Measurements from ENCODE around the gene ATP6V0E1. TPM values are rescaled to one million over a fixed set of nuclear protein-coding genes. Genes with fewer than 3 reads are reported as not detected.

The ATP6V0E1 gene
- total RNA-seq, 2 donors from 2014 or later: 41.2 to 68.7 TPM

DNA sequence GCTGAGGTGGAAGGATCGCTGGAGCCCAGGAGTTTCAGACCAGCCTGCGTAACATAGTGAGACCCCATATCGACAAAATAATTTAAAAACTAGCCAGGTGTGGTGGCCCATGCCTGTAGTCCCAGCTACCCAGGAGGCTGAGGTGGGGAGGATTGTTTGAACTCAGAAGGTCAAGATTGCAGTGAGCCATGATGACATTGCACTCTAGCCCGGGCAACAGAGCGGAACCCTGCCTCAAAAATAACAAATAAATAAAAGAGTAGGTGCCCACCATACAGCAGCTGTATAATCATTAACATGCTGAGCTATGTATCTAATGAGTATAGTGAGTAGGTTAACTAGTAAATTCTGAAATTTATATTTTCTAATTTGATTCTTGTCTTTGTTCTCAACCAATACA is 11.0 kb upstream of the ATP6V0E1 start:
- ATAC-seq: no peak
- peaks cover 0 to 4% of the 10 kb centered on the region in 2 donors for H3K36me3 ChIP-seq (replicated peaks in 1 of 2; ENCODE audit: insufficient read depth in 1 of 2, low read depth in 2 of 2)
- H3K9me3 ChIP-seq: no peaks in the 10 kb centered on the region
- TF ChIP-seq, protein P1, sequence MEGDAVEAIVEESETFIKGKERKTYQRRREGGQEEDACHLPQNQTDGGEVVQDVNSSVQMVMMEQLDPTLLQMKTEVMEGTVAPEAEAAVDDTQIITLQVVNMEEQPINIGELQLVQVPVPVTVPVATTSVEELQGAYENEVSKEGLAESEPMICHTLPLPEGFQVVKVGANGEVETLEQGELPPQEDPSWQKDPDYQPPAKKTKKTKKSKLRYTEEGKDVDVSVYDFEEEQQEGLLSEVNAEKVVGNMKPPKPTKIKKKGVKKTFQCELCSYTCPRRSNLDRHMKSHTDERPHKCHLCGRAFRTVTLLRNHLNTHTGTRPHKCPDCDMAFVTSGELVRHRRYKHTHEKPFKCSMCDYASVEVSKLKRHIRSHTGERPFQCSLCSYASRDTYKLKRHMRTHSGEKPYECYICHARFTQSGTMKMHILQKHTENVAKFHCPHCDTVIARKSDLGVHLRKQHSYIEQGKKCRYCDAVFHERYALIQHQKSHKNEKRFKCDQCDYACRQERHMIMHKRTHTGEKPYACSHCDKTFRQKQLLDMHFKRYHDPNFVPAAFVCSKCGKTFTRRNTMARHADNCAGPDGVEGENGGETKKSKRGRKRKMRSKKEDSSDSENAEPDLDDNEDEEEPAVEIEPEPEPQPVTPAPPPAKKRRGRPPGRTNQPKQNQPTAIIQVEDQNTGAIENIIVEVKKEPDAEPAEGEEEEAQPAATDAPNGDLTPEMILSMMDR (IDR thresholded peaks at IDR 0.05): no peak
- TF ChIP-seq POLR2A (IDR thresholded peaks at IDR 0.05): no peak
- DNase-seq: no peak
- no peaks in the 10 kb centered on the region for H3K4me1 ChIP-seq
- 88 to 91% methylated on average over 5 of the region's 5 CpGs for WGBS, 2 donors
- no peaks in the 10 kb centered on the region for H3K27me3 ChIP-seq
- H3K4me3 ChIP-seq: no peak overlapping the region
- H3K27ac ChIP-seq: no peak overlapping the region
- intact Hi-C loops (cut with DNase I): no loop called here

DNA sequence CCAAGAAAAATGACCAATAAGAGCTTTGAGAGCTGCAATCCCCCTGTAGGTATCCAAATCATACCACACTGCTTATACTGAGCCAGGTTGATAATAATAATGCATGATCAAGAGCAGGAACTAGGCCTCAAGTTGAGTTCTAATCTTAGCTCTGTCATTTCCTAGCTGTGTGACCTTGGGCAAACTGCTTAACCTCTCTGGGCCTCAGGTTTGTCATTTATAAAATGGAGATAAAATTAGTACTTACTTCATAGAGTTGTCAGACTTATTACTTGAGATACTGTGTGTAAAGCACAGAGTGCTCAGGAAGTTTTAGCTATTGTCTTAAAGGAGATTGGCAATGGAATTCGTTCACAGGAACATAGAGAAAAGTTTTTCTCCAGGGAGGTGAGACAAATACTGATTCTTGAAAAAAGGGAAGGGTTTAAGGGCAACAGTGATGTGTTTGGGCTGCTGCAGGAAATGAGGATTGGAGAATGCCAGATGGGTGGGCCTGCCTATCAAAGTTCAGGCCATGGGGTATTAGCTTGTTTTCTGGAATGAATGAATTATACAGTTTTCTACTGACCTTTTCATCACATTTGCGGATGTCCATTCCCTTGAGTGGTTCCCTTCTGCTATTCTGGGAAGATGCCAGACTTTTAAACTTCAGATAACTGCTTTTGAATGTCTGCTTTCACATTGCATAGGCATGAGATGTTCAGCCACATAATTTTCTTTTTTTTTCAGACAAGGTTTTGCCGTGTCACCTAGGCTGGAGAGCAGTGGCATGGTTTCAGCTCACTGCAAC is 10.2 kb upstream of the ATP6V0E1 start:
- no peaks in the 10 kb centered on the region for H3K27me3 ChIP-seq
- H3K9me3 ChIP-seq: no peaks in the 10 kb centered on the region
- H3K36me3 ChIP-seq (replicated peaks in 1 of 2; ENCODE audit: insufficient read depth in 1 of 2, low read depth in 2 of 2): peaks cover 0 to 4% of the 10 kb centered on the region in 2 donors
- ATAC-seq (no peak), DNase-seq (no peak)
- WGBS, 2 donors: 49 to 55% methylated on average over 3 of the region's 3 CpGs
- H3K4me1 ChIP-seq: no peaks in the 10 kb centered on the region
- H3K27ac ChIP-seq: no peak overlapping the region
- TF ChIP-seq, protein P1 (IDR thresholded peaks at IDR 0.05): no peak
- no peak overlapping the region for H3K4me3 ChIP-seq
- intact Hi-C loops (cut with DNase I): no loop called here

DNA sequence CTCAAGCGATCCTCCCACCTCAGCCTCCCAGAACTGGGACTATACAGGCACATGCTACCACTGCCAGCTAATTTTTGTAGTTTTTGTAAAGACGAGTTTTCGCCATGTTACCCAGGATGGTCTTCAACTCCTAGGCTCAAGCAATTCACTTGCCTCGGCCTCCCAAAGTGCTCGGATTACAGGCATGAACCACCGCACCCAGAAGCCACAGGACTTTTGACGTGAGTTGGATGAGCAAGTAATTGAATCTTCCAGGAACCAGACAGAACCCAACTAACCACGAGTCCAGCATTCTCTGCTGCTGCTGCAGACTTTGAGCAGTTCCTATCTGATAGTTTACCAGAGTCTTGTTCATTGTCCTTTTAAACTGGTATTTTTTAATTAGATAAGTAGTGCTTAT is 9.6 kb upstream of the ATP6V0E1 start:
- Histone ChIP-seq H3K4me1 (no peaks in the 10 kb centered on the region), H3K27me3 (no peaks in the 10 kb centered on the region), H3K9me3 (no peaks in the 10 kb centered on the region), H3K4me3 (no peak overlapping the region), H3K27ac (no peak overlapping the region), H3K36me3 (replicated peaks in 1 of 2; ENCODE audit: insufficient read depth in 1 of 2, low read depth in 2 of 2) (peaks cover 0 to 4% of the 10 kb centered on the region in 2 donors)
- TF ChIP-seq POLR2A (IDR thresholded peaks at IDR 0.05): no peak
- TF ChIP-seq, protein P1 (IDR thresholded peaks at IDR 0.05): no peak
- intact Hi-C loops (cut with DNase I): no loop called here
- no peak for DNase-seq
- ATAC-seq: no peak
- 69 to 80% methylated on average over 8 of the region's 8 CpGs for WGBS, 2 donors

DNA sequence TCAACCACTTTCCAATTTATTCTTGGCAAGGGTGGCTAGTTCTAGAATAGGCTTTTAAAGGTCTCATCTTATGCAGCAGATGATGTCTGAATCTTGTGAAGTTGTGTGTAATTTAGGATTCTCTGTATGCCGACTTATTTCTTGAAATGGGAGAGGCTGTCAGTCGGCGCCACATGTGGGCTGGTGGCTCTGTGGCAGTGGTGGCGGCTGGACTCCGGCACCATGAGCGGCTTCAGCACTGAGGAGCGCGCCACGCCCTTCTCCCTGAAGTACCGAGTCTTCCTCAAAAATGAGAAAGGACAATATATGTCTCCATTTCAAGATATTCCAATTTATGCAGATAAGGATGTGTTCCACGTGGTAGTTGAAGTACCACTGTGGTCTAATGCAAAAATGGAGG is 8.3 kb upstream of the ATP6V0E1 start:
- no peaks in the 10 kb centered on the region for H3K36me3 ChIP-seq (replicated peaks in 1 of 2; ENCODE audit: insufficient read depth in 1 of 2, low read depth in 2 of 2)
- no peak for TF ChIP-seq POLR2A (IDR thresholded peaks at IDR 0.05)
- TF ChIP-seq, protein P1 (IDR thresholded peaks at IDR 0.05): no peak
- H3K4me3 ChIP-seq: no peak overlapping the region
- no peak overlapping the region for H3K27ac ChIP-seq
- 81 to 88% methylated on average over 11 of the region's 11 CpGs for WGBS, 2 donors
- DNase-seq (no peak), ATAC-seq (no peak)
- intact Hi-C loops (cut with DNase I): no loop called here
- no peaks in the 10 kb centered on the region for H3K9me3 ChIP-seq
- H3K27me3 ChIP-seq: no peaks in the 10 kb centered on the region
- H3K4me1 ChIP-seq: no peaks in the 10 kb centered on the region

DNA sequence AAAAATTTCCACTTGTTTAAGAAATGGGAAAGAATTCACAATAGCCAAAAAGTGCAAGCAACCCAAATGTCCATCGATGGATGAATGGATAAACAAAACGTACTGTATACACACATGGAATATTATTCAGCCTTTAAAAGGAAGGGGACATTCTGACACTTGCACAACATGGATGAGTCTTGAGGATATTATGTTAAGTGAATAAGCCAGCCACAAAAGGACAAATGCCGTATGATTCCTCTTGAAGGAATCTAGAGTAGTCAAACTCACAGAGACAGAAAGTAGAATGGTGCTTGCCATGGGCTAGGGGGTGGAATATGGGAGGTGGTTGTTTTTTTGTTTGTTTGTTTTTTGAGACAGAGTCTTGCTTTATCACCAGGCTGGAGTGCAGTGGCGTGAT is 3.8 kb upstream of the ATP6V0E1 start:
- peaks cover 25% of the 10 kb centered on the region for H3K4me1 ChIP-seq
- WGBS, 2 donors: 79 to 84% methylated on average over 4 of the region's 4 CpGs
- TF ChIP-seq, protein P1 (IDR thresholded peaks at IDR 0.05): no peak
- no peak for TF ChIP-seq POLR2A (IDR thresholded peaks at IDR 0.05)
- H3K27me3 ChIP-seq: no peaks in the 10 kb centered on the region
- intact Hi-C loops (cut with DNase I): loop anchor here (10.0 kb wide), 1 partner anchor 165 kb away; the partner anchor contains the start of gene BNIP1
- no peaks in the 10 kb centered on the region for H3K9me3 ChIP-seq
- H3K4me3 ChIP-seq: no peak overlapping the region
- H3K36me3 ChIP-seq (replicated peaks in 1 of 2; ENCODE audit: insufficient read depth in 1 of 2, low read depth in 2 of 2): no peaks in the 10 kb centered on the region
- no peak for DNase-seq
- ATAC-seq: no peak
- no peak overlapping the region for H3K27ac ChIP-seq

All from body of pancreas (tissue), 4 donors.